HCT116 (cell line): ENCODE measurements around the gene SPATA25. TPM values are rescaled to one million over a fixed set of nuclear protein-coding genes. Genes with fewer than 3 reads are reported as not detected.

ENCODE experiments used
- ATAC-seq: fragments of 200-7000 bp; cut with Tn5 transposase; 2 replicates; pipeline ENCODE4 v1.9.1; 2020; ENCODE audit warnings: mild to moderate bottlenecking, moderate library complexity
- BruUV-seq: library from RNA; stranded (reverse); fragments of 400-500 nt; replicated peaks from 2 replicates; lab custom pipeline; 2021; lab: Mats Ljungman, UMichigan
- CTCF ChIA-PET: fragments of 300-600 bp; sonication (Branson Sonifier 250); formaldehyde crosslinking; loops from one replicate; lab custom pipeline; 2021; ENCODE audit warnings: antibody characterized with exemption; lab: Charles Lee
- POLR2A ChIA-PET: fragments of 300-600, 350-600 bp; sonication (Branson Sonifier 250); formaldehyde crosslinking; loops from one replicate; lab custom pipeline; 2021; ENCODE audit warnings: antibody characterized with exemption; lab: Charles Lee
- RAD21 ChIA-PET, 2 experiments: fragments of 300-600 bp; sonication (Branson Sonifier 250); formaldehyde crosslinking; loops; one replicate each; lab custom pipeline; 2023; ENCODE audit warnings: low total read pairs in 2 of 2; ENCODE audit not compliant: uncharacterized antibody in 2 of 2, unreplicated experiment in 2 of 2, low non-redundant PET in 1 of 2; lab: Charles Lee
- DNase-seq: peaks from one replicate; pipeline ENCODE4 v3.0.0-alpha.2; 2010; ENCODE audit warnings: low read depth, low spot score
- H2AFZ ChIP-seq: fragments of 200-600 bp; shearing (Covaris generic), sonication (generic); 2 replicates; pipeline ENCODE4 v1.6.1; 2017; ENCODE audit warnings: low read depth, mixed run types, mixed read lengths, antibody characterized with exemption, low read length; ENCODE audit not compliant: poor library complexity, severe bottlenecking
- H3K27ac ChIP-seq: 2 replicates; pipeline ENCODE4 v1.5.1; 2012; ENCODE audit warnings: low read depth, low read length
- H3K27me3 ChIP-seq: fragments of 200-600 bp; sonication (generic); 2 replicates; pipeline ENCODE4 v1.6.1; 2016; ENCODE audit warnings: mixed run types, low read length, mixed read lengths; ENCODE audit not compliant: insufficient read depth
- H3K36me3 ChIP-seq, 2 experiments: fragments of 200-500 bp in 1 of 2; fragments of 200-600 bp in 1 of 2; sonication (Bioruptor generic) in 1 of 2; sonication (generic) in 1 of 2; 2 replicates each; pipeline versions ENCODE4 v1.5.1 to v1.6.1; 2014 to 2016; ENCODE audit warnings: low read length in 2 of 2, inconsistent platforms in 1 of 2, mixed read lengths in 1 of 2, mixed run types in 1 of 2; ENCODE audit not compliant: insufficient read depth in 2 of 2, control insufficient read depth in 1 of 2
- H3K4me1 ChIP-seq, 2 experiments: fragments of 200-600 bp in 1 of 2; sonication (generic) in 1 of 2; 2 replicates each; pipeline versions ENCODE4 v1.5.1 to v1.6.1; 2012 to 2017; ENCODE audit warnings: low read length in 2 of 2, inconsistent platforms in 1 of 2, mild to moderate bottlenecking in 1 of 2, mixed read lengths in 1 of 2, mixed run types in 1 of 2, moderate library complexity in 1 of 2; ENCODE audit not compliant: insufficient read depth in 2 of 2, control insufficient read depth in 1 of 2
- H3K4me2 ChIP-seq: fragments of 200-600 bp; sonication (generic); 2 replicates; pipeline ENCODE4 v1.6.1; 2017; ENCODE audit warnings: mixed run types, low read length, mixed read lengths
- H3K4me3 ChIP-seq, 2 experiments: fragments of 200-600 bp in 1 of 2; sonication (generic) in 1 of 2; replicated peaks in 1 of 2; 2 replicates each; pipeline ENCODE4 v1.5.1; 2011 to 2016; ENCODE audit warnings: low read length in 2 of 2, control low read depth in 1 of 2, low read depth in 1 of 2, mild to moderate bottlenecking in 1 of 2, mixed read lengths in 1 of 2, mixed run types in 1 of 2
- H3K79me2 ChIP-seq: fragments of 200-600 bp; sonication (generic); 2 replicates; pipeline ENCODE4 v1.6.1; 2017; ENCODE audit warnings: mild to moderate bottlenecking, mixed run types, low read length, moderate library complexity, mixed read lengths; ENCODE audit not compliant: insufficient read depth
- H3K9ac ChIP-seq: fragments of 200-600 bp; sonication (generic); 2 replicates; pipeline ENCODE4 v1.6.1; 2016; ENCODE audit warnings: low read length, mixed read lengths
- H3K9me2 ChIP-seq: fragments of 200-600 bp; sonication (generic), shearing (Covaris generic); 2 replicates; pipeline ENCODE4 v1.6.1; 2017; ENCODE audit warnings: mixed run types, mild to moderate bottlenecking, moderate library complexity; ENCODE audit not compliant: insufficient read depth
- H3K9me3 ChIP-seq, 2 experiments: fragments of 200-500 bp in 1 of 2; fragments of 200-600 bp in 1 of 2; sonication (Bioruptor generic) in 1 of 2; sonication (generic) in 1 of 2; 2 replicates each; pipeline ENCODE4 v1.6.1; 2014 to 2017; ENCODE audit warnings: low read length in 2 of 2, mixed read lengths in 2 of 2, inconsistent platforms in 1 of 2, low read depth in 1 of 2, mild to moderate bottlenecking in 1 of 2, mixed run types in 1 of 2, moderate library complexity in 1 of 2; ENCODE audit not compliant: control insufficient read depth in 1 of 2, insufficient read depth in 1 of 2
- H4K20me1 ChIP-seq: fragments of 200-600 bp; sonication (generic), shearing (Covaris generic); 2 replicates; pipeline ENCODE4 v1.6.1; 2017; ENCODE audit warnings: mixed run types, mild to moderate bottlenecking, moderate library complexity; ENCODE audit not compliant: insufficient read depth
- ATF3 ChIP-seq: IDR thresholded peaks from 2 replicates; pipeline ENCODE4 v1.6.1; 2012
- CBX3 ChIP-seq: IDR thresholded peaks from 2 replicates; pipeline ENCODE4 v1.6.1; 2012; ENCODE audit warnings: low read depth
- EGR1 ChIP-seq: IDR thresholded peaks from 2 replicates; pipeline ENCODE4 v1.6.1; 2012; ENCODE audit warnings: low read depth
- ELF1 ChIP-seq: IDR thresholded peaks from 2 replicates; pipeline ENCODE4 v1.6.1; 2012; ENCODE audit warnings: low read depth, borderline replicate concordance
- EZH2 ChIP-seq: fragments of 200-600 bp; sonication (generic); IDR thresholded peaks from 2 replicates; pipeline ENCODE4 v1.6.1; 2017; ENCODE audit warnings: antibody characterized with exemption, mixed run types
- EZH2phosphoT487 ChIP-seq: fragments of 200-600 bp; IDR thresholded peaks from 2 replicates; pipeline ENCODE4 v1.6.1; 2018; ENCODE audit warnings: antibody characterized with exemption, borderline replicate concordance
- FOSL1 ChIP-seq: IDR thresholded peaks from 2 replicates; pipeline ENCODE4 v1.6.1; 2012; ENCODE audit warnings: low read depth
- JUND ChIP-seq: IDR thresholded peaks from 2 replicates; pipeline ENCODE4 v1.6.1; 2012
- POLR2A ChIP-seq: IDR thresholded peaks from 2 replicates; pipeline ENCODE4 v1.7.0; 2011; ENCODE audit warnings: borderline replicate concordance; ENCODE audit not compliant: insufficient read depth, insufficient read length; ENCODE audit errors: extremely low read depth
- POLR2AphosphoS5 ChIP-seq: IDR thresholded peaks from 2 replicates; pipeline ENCODE4 v1.6.1; 2011; ENCODE audit warnings: mild to moderate bottlenecking, low read depth, low read length, moderate library complexity
- RAD21 ChIP-seq: IDR thresholded peaks from 2 replicates; pipeline ENCODE4 v1.6.1; 2012; ENCODE audit warnings: low read depth, mild to moderate bottlenecking
- SIN3A ChIP-seq: IDR thresholded peaks from 2 replicates; pipeline ENCODE4 v1.6.1; 2012; ENCODE audit warnings: low read depth
- SP1 ChIP-seq: IDR thresholded peaks from 2 replicates; pipeline ENCODE4 v1.6.1; 2012; ENCODE audit warnings: low read depth
- SRF ChIP-seq: IDR thresholded peaks from 2 replicates; pipeline ENCODE4 v1.6.1; 2012; ENCODE audit warnings: low read depth
- TCF7L2 ChIP-seq: IDR thresholded peaks from 2 replicates; pipeline ENCODE4 v1.7.0; 2011; ENCODE audit warnings: borderline replicate concordance, inconsistent platforms; ENCODE audit not compliant: insufficient read depth, insufficient read length; ENCODE audit errors: extremely low read depth
- ZBTB33 ChIP-seq: IDR thresholded peaks from 2 replicates; pipeline ENCODE4 v1.6.1; 2011; ENCODE audit warnings: mild to moderate bottlenecking, low read length, moderate library complexity; ENCODE audit not compliant: insufficient replicate concordance; ENCODE audit errors: extremely low read depth
- ZFX ChIP-seq: fragments of 450-650 bp; IDR thresholded peaks from 2 replicates; pipeline ENCODE4 v1.6.1; 2017
- ZNF274 ChIP-seq: fragments of 200-500 bp; sonication (Bioruptor generic); IDR thresholded peaks from 2 replicates; pipeline ENCODE4 v1.6.1; 2014; ENCODE audit warnings: mild to moderate bottlenecking, low read depth, low read length, inconsistent platforms
- intact Hi-C: fragments of 100-400 bp; cut with micrococcal nuclease; formaldehyde crosslinking; loops from 2 replicates; pipeline ENCODE4 v1.10.0; 2022
- total RNA-seq: library from RNA; stranded (reverse); gene quantifications from one replicate; pipeline ENCODE4 v1.2.1, GENCODE V29; 2021; ENCODE audit not compliant: unreplicated experiment
- TF ChIP-seq, protein P1 (sequence below), 3 experiments: fragments of 200-600 bp in 1 of 3; sonication (generic) in 1 of 3; IDR thresholded peaks in 2 of 3; conservative IDR thresholded peaks in 1 of 3; 2 replicates each; pipeline ENCODE4 v1.5.1; 2012 to 2017; ENCODE audit warnings: low read depth in 2 of 3, low read length in 2 of 3, antibody characterized with exemption in 1 of 3, borderline replicate concordance in 1 of 3, control low read depth in 1 of 3, mild to moderate bottlenecking in 1 of 3, mixed read lengths in 1 of 3, mixed run types in 1 of 3, moderate library complexity in 1 of 3; ENCODE audit not compliant: insufficient read depth in 1 of 3
- TF ChIP-seq, protein P2 (sequence below): IDR thresholded peaks from 2 replicates; pipeline ENCODE4 v1.6.1; 2012

The SPATA25 gene
- total RNA-seq, 1 experiment from 2014 or later: 0.42 TPM

DNA sequence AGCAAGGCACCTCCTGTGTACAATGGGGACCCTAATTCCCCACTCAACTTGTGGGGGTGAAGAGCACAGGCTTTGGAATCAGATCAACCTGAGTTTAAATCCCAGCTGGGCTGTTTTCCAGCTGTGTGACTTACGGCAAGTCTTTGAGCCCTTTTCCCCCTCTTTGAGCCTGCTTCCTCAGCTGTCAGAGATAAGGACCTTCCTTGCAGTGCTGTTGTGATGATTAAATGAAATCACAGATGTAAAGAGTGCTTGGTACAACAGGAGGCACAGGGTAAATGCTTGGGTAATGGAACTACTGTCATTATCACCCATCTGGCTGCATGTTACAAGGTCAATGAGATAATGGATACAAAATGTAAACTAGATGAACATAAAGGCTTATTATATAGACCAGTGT, 50.6 kb downstream of the SPATA25 start:
- H3K79me2 ChIP-seq: no peaks in the 10 kb centered on the region
- POLR2A ChIA-PET: no interaction called here

More for the DNA sequence above, 50.6 kb downstream of the SPATA25 start:
- no peaks in the 10 kb centered on the region for H3K9me2 ChIP-seq
- DNase-seq (no peak), ATAC-seq (no peak)
- BruUV-seq: TSS peak; percentile 10
- no peak overlapping the region for H3K9ac ChIP-seq
- no peak overlapping the region for H3K4me2 ChIP-seq
- CTCF ChIA-PET: no interaction called here
- H3K4me3 ChIP-seq: no peak overlapping the region
- H3K9me3 ChIP-seq: no peaks in the 10 kb centered on the region
- no peak overlapping the region for H2AFZ ChIP-seq
- no peak overlapping the region for H3K27ac ChIP-seq
- no peaks in the 10 kb centered on the region for H3K27me3 ChIP-seq
- intact Hi-C loops: loop anchor here (10.0 kb wide), 1 partner anchor 98 kb away; the partner anchor contains the start of gene PCIF1
- RAD21 ChIA-PET: no interaction called here
- no peak for TF ChIP-seq ELF1
- no peak for TF ChIP-seq POLR2A
- TF ChIP-seq, protein P1, sequence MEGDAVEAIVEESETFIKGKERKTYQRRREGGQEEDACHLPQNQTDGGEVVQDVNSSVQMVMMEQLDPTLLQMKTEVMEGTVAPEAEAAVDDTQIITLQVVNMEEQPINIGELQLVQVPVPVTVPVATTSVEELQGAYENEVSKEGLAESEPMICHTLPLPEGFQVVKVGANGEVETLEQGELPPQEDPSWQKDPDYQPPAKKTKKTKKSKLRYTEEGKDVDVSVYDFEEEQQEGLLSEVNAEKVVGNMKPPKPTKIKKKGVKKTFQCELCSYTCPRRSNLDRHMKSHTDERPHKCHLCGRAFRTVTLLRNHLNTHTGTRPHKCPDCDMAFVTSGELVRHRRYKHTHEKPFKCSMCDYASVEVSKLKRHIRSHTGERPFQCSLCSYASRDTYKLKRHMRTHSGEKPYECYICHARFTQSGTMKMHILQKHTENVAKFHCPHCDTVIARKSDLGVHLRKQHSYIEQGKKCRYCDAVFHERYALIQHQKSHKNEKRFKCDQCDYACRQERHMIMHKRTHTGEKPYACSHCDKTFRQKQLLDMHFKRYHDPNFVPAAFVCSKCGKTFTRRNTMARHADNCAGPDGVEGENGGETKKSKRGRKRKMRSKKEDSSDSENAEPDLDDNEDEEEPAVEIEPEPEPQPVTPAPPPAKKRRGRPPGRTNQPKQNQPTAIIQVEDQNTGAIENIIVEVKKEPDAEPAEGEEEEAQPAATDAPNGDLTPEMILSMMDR (IDR thresholded peaks at IDR 0.05 in 2 of 3, conservative IDR thresholded peaks at IDR 0.05 in 1 of 3; ENCODE audit: borderline replicate concordance in 1 of 3, insufficient read depth in 1 of 3, low read depth in 2 of 3, low read length in 2 of 3): no peak
- no peak for TF ChIP-seq ZFX
- TF ChIP-seq POLR2AphosphoS5: no peak
- no peak for TF ChIP-seq ZNF274
- TF ChIP-seq EGR1: no peak
- TF ChIP-seq EZH2: no peak
- TF ChIP-seq JUND: no peak
- TF ChIP-seq SP1: no peak
- no peak for TF ChIP-seq FOSL1
- no peak for TF ChIP-seq CBX3
- no peak for TF ChIP-seq SIN3A
- no peak for TF ChIP-seq TCF7L2
- TF ChIP-seq SRF: no peak
- TF ChIP-seq EZH2phosphoT487: no peak
- TF ChIP-seq, protein P2, sequence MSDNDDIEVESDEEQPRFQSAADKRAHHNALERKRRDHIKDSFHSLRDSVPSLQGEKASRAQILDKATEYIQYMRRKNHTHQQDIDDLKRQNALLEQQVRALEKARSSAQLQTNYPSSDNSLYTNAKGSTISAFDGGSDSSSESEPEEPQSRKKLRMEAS: no peak
- no peak for TF ChIP-seq ZBTB33
- no peak for TF ChIP-seq ATF3
- TF ChIP-seq RAD21: no peak
- TF ChIP-seq, all 23 proteins: peak for 0
- H4K20me1 ChIP-seq: no peaks in the 10 kb centered on the region
- peaks cover 26 to 35% of the 10 kb centered on the region in 2 experiments for H3K4me1 ChIP-seq
- no peaks in the 10 kb centered on the region for H3K36me3 ChIP-seq
